Activated gamma-delta T cell treated with Interleukin-2 at 50 U/mL for 16 hours (primary cell): ENCODE data around the gene GIGYF2.
A peak's percentile ranks its signal among the peaks of the same experiment; 100 is the strongest.

Experiments
- DNase-seq: peaks from one replicate; pipeline ENCODE4 v3.0.0-alpha.2; 2020

GIGYF2 gene

GRCh38 chr2:232883116-232883721 lies 186.1 kb downstream of the GIGYF2 start:
- DNase-seq = no peak

GRCh38 chr2:232884001-232884421 lies 186.9 kb downstream of the GIGYF2 start:
- DNase-seq = no peak

- DNase-seq = no peak
Measured at GRCh38 chr2:232884549-232885263, 187.6 kb downstream of the GIGYF2 start.

- DNase-seq = no peak
Measured at GRCh38 chr2:232885264-232885961, 188.3 kb downstream of the GIGYF2 start.

- no peak for DNase-seq
Measured at GRCh38 chr2:232886176-232886575, 189.0 kb downstream of the GIGYF2 start.

- no peak for DNase-seq
Measured at GRCh38 chr2:232886632-232887031, 189.5 kb downstream of the GIGYF2 start.

GRCh38 chr2:232887171-232887850 lies 190.2 kb downstream of the GIGYF2 start:
- DNase-seq = no peak

GRCh38 chr2:232888099-232888836 lies 191.1 kb downstream of the GIGYF2 start:
- DNase-seq = peak; percentile 0

GRCh38 chr2:232888839-232889529 lies 191.9 kb downstream of the GIGYF2 start:
- DNase-seq = peak; percentile 0

- no peak for DNase-seq
Measured at GRCh38 chr2:232889876-232890401, 192.8 kb downstream of the GIGYF2 start.

GRCh38 chr2:232890536-232890895 lies 193.4 kb downstream of the GIGYF2 start:
- DNase-seq = no peak

- DNase-seq = no peak
Measured at GRCh38 chr2:232890896-232891601, 193.9 kb downstream of the GIGYF2 start.

GRCh38 chr2:232891621-232892071 lies 194.5 kb downstream of the GIGYF2 start:
- no peak for DNase-seq

GRCh38 chr2:232892221-232892620 lies 195.1 kb downstream of the GIGYF2 start:
- DNase-seq = no peak

GRCh38 chr2:232892843-232893242 lies 195.7 kb downstream of the GIGYF2 start:
- no peak for DNase-seq

GRCh38 chr2:232893834-232894233 lies 196.7 kb downstream of the GIGYF2 start:
- DNase-seq = no peak

GRCh38 chr2:232894251-232894650 lies 197.1 kb downstream of the GIGYF2 start:
- no peak for DNase-seq

GRCh38 chr2:232894746-232895145 lies 197.6 kb downstream of the GIGYF2 start:
- no peak for DNase-seq

GRCh38 chr2:232896111-232896510 lies 199.0 kb downstream of the GIGYF2 start:
- DNase-seq = no peak

GRCh38 chr2:232896720-232897597 lies 199.8 kb downstream of the GIGYF2 start:
- no peak for DNase-seq
